Femur (tissue), 1 donor: ENCODE data around the gene NOLC1.
"Not testable (repeated sequence)": the region's sequence is repeated elsewhere in the genome, so short reads cannot be mapped to it uniquely, and the experiment has no call there.

Experiments
- DNase-seq: peaks from one replicate; pipeline ENCODE4 v3.0.0-alpha.2; 2017

The NOLC1 gene

GRCh38 chr10:102157224-102157623 is 5.0 kb downstream of the NOLC1 start:
- no peak for DNase-seq

GRCh38 chr10:102159051-102159597 is 6.9 kb downstream of the NOLC1 start:
- DNase-seq, result no peak

GRCh38 chr10:102159831-102160230 is 7.6 kb downstream of the NOLC1 start:
- no peak for DNase-seq

DNA sequence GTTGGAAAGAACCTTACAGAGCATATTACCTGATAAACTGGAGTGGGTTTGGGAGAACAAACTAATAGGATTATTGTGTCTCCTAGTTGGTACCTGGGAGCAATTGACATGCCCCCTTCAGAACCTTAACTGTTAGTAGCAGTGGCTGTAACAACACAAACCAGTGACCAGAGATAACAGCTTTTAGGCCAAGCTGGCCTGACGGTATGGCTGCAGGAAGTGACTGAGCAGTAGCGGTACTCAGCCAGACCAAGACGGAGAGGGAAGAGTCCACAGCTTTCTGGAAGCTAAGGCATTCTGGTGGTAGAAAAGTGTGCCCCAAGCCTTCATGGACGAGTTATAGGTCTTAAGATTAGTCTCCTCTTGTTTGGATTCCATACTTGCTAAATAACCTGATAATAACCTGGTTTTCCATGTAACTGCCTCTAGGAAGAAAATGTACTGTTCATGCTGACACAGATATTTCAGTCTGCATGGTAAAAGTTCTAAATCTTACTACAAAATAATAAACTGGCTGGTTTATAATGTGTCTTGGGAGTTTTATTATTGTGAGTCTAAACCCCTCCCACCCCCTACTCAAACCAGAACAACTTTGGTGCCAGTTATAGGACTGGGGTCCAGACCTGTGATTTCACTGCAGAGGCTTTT is 11.3 kb downstream of the NOLC1 start:
- no peak for DNase-seq

DNA sequence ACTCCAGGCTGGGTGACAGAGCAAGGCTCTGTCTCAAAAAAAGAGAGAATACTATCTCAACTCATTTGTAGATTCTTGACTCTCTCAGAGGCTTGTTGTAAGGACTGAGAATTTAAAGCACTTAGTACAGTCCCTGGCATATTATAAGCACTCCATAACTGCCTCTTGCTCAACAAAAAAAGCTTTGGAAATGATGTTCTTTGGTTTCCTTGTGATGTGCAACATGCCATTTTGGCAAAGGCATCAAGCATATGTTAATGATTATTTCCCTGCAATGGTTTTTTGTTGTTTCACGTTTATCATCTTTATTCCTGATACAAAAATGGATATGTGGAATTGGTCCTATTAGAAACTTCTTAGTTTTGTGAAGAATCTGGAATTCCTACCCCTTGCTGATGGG is 15.7 kb downstream of the NOLC1 start:
- no peak for DNase-seq

- DNase-seq, result no peak
Observed at GRCh38 chr10:102170602-102171001, 18.4 kb downstream of the NOLC1 start.

- no peak for DNase-seq
Observed at GRCh38 chr10:102172288-102172687, 20.1 kb downstream of the NOLC1 start.

DNA sequence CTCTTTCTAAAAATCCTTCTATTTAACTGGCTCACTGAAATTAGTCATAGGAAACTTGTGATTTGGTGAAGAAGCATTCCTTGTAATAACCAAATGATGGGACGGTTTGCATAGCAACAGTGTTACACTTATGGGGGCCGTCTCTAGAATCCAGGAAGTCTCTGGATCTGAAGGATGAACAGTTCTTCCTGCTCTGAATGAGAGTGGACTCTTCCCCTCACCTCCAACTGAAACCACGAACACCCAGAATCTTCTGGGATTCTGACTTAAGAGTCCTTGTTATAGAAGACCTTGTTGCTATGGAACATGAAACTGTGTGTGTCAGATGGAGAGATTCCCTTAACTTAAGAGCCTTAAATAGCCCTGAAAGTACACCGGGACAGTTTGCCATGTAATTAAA is 23.2 kb downstream of the NOLC1 start:
- DNase-seq, result no peak

DNA sequence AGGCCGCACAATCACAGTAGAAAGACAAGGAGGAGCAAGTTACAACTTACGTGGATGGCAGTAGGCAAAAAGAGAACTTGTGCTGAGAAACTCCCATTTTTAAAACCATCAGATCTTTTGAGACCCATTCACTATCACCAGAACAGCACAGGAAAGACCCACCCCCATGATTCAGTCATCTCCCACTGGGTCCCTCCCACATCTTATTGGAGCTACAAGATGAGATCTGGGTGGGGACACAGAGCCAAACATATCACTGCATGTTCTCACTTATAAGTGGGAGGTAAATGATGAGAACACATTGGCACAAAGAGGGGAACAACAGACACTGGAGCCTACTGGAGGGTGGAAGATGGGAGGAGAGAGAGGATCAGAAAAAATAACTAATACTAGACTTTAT is 32.4 kb downstream of the NOLC1 start:
- DNase-seq, result no peak

DNA sequence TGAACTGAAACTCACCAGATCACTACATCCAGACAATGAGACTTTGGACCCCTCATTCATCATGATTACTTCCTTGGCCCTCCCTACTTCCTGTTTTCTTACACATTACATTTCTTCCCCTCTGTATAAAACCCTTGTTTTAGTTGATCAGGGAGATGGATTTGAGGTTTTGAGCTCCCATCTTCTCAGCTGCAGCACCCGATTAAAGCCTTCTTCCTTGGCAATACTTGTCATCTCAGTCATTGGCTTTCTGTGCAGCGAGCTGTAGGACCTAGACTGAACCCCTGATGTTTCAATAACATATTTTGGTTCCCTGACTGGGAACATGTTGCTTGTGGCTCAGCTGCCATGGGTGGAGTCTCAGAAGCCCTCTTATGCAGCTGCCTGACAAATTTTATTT is 33.1 kb downstream of the NOLC1 start:
- no peak for DNase-seq

DNA sequence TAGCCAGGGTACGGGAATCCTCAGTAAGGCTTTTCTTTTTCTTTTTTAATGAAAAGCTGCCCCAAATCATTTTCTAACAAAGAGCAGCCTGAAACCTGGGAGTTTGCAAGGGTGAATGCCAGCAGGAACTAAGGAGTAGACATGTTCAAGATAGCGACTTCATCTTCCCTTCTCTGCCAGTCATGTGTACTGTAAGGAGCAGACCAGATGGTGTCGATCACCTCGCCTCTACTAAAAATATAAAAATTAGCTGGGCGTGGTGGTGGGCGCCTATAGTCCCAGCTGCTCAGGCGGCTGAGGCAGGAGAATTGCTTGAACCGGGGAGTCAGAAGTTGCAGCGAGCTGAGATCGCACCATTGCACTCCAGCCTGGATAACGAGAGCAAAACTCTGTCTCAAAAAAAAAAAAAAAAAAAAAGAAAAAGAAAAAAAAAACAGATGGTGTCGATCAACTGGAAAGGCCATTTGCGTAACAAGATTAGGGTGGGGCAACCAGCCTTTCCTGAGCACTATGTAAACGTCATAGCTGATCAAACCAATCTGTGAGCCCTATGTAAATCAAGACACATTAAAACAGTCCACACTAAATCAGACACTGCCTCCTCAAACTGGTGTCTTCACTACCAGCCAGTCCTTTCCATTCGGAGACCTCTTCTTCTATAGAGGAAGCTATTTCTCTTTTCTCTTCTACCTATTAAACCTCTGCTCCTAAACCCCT is 33.8 kb downstream of the NOLC1 start:
- no peak for DNase-seq

DNA sequence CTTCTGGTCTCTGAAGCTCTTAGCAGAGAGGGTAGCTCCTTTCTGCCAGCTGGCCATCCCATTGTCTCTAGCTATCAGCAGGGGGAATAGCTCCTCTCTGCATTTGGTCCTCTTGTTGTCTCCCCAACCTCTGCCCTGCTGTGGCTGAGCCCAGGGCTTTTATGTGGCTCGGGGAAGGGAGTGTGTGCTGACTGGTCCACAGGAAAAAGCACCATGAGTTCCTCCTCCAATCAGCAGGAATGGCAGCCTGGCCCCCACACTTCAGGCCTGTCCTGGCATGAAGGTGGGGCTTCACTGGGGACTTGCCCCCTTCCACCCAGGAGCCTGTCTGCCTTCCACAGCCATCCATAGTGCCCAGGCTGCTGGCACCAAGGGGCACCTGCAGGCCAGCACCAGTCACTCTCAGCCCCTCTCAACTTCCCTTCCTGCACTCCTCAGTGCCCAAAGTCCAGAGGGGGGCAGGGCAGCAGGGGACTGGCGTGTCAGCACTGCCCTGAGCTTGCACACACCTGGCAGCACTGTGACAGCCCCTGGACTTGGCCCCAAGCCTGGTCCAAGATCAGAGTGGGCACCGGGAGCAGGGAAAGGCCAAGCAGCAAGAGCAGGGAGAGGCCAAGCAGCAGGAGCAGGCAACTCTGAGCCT is 36.2 kb downstream of the NOLC1 start:
- no peak for DNase-seq

DNA sequence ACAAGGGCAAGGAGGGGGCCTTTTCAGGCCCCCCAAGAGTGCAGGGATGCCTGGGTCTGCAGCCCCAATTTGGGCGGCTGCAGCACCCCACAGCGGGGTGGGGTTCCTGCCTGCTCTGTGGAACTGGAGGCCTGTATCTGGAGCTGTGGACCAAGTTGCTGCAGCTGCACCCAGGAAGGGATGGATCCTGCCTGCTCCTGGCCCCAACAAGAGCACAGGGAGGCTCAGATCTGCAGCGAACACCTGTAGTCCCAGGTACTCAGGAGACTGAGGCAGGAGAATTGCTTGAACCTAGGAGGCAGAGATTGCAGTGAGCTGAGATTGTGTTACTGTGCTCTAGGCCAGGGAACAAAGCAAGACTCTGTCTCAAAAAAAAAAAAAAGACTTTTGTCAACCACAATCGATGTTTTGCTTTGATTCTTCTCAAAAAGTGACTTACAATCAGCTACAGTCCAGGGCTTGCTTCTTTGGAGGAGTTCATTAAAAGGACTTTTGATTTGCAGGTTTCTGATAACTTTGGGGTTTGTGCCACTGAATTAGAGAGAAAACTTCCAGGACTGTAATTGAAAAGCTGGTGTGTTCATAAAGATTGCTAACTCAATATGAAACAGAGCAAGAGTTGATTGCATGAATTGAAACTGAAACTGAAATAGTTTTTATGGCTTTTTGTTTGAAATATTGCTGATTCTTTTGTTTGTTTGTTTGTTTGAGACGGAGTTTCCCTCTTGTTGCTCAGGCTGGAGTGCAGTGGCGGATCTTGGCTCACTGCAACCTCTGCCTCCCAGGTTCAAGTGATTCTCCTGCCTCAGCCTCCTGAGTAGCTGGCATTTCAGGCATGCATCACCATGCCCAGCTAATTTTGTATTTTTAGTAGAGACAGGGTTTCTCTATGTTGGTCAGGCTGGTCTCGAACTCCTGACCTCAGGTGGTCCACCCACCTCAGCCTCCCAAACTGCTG is 37.0 kb downstream of the NOLC1 start:
- not testable (repeated sequence) for DNase-seq

GRCh38 chr10:102191956-102192355 is 39.8 kb downstream of the NOLC1 start:
- no peak for DNase-seq

DNA sequence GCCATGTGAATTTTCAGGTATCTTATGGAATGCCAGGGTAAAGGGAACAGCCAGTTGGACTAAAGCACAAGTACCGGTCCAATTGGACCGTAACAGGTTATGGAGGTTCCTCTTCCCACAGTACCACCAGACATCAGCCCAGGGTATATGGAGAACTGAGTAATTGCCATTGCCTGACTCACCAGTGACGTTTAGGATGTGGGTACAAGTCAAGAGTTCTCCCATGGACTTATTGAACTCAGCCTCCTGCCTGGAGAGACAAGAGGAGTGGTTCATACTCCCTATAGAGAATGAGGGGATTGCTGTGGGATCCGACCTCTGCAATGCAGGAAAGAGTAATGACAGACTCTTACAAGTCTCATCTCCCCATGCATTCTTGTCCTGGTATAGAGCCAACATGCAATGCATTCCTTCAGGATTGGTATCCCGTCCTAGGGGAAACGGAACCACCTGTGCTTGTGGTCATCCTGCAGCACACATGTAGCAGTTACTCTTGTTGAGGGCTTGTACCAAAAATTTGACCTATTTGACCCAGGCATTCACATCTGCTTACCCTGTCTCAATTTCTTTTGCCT is 43.2 kb downstream of the NOLC1 start:
- DNase-seq, result no peak

GRCh38 chr10:102196893-102197292 is 44.7 kb downstream of the NOLC1 start:
- no peak for DNase-seq

GRCh38 chr10:102198027-102198426 is 45.8 kb downstream of the NOLC1 start:
- no peak for DNase-seq

- DNase-seq, result no peak
Observed at GRCh38 chr10:102200751-102201640, 48.8 kb downstream of the NOLC1 start.

DNA sequence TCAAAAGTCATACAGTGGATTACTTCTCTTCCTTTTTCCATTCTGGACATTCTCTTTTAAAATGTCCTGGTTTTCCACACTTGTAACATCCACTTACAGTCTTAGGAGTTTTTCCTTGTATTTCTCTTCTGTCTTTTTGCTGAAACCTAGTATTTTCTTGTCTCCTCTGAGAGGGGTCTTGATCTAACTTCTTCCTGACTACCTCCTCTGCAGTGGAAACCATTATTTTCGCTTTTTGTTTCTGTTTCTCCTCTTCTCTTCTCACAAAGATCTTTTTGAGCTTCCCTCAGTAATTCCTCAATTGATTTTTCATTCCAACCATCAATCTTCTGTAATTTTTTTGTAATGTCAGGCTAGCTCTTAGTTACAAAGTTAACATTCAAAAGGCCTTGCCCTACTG is 50.2 kb downstream of the NOLC1 start:
- no peak for DNase-seq

DNA sequence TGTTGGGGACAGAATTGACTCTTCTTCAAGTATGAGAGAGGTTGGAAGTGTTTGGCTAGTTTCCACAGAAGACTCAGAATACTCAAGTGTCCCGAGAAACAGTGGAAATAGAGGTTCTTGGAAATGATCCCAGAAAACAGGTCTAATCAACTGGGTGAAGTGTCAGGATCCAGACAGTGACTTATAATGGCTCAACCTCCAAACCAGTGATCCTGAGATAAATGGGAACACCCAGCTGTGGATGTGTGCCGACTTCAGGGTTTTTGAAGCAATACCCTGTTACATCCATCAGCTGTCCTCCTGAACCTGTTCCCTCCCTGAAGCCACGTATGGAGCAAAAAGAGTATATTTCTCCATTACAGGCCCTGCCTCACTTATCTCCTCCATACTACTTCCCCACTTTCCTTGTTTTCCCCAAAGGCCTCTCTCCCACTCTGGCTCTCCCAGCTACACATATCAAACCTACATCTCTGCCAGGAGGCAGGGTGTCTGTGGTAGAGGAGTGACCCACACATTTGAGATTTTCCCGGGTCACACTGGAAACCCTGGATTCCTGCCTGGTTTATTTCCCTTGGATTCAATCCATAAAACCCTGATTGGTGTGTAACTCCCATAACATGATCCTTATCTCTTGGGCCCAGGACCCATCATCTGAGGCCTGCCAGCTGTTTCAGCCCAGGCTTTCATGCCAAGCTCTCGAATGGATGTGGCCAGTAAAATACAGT is 56.3 kb downstream of the NOLC1 start:
- DNase-seq, result no peak
